Measurements from ENCODE around the gene CUEDC1.

GRCh38 chr17:57842280-57842679, 112.9 kb downstream of the CUEDC1 start:
- TF ChIP-seq POLR2A (IDR thresholded peaks at IDR 0.05) (no peak), CTCF (IDR thresholded peaks at IDR 0.05) (no peak)

Data from prostate gland (tissue), 2 donors.